Measurements from ENCODE around the gene HBD. TPM values are rescaled to one million over a fixed set of nuclear protein-coding genes. Genes with fewer than 3 reads are reported as not detected.

HBD gene
- total and polyA plus RNA-seq, 2 experiments from 2014 or later: 2.8 TPM; not detected in 1

GRCh38 chr11:5241458-5241857 is 7.2 kb upstream of the HBD start:
- TF ChIP-seq CTCF (IDR thresholded peaks at IDR 0.05; ENCODE audit: low read depth, low read length): no peak
- Histone ChIP-seq H3K4me1 (ENCODE audit: low read depth) (no peaks in the 10 kb centered on the region), H3K36me3 (no peaks in the 10 kb centered on the region), H3K27me3 (no peaks in the 10 kb centered on the region), H3K27ac (no peak overlapping the region), H3K9me3 (ENCODE audit: low read depth) (no peaks in the 10 kb centered on the region), H3K4me3 (no peak overlapping the region)
- no peak for DNase-seq (ENCODE audit: low read depth in 1 of 2, low spot score in 1 of 2)

DNA sequence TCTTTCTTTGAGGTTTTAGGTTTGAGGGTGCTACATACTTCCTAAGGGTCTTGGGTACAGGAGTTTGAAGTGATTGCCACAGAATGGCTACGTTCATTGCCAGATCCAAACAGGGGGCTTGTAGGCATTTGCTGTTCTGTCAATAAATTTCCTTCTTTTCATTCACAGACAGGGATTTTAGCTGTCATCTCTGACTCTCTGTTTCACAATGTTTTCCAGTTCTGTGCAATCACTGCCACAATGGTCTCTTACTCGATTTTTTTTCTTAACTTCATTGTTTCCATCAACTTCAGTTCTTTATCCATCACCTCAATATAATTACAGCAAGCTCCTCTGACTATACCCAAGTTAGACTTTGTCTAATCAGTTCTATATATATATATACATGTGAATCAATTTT is 6.2 kb upstream of the HBD start:
- Histone ChIP-seq H3K27me3 (no peaks in the 10 kb centered on the region), H3K4me1 (ENCODE audit: low read depth) (no peaks in the 10 kb centered on the region), H3K27ac (no peak overlapping the region), H3K9me3 (ENCODE audit: low read depth) (no peaks in the 10 kb centered on the region), H3K36me3 (no peaks in the 10 kb centered on the region), H3K4me3 (no peak overlapping the region)
- TF ChIP-seq CTCF (IDR thresholded peaks at IDR 0.05; ENCODE audit: low read depth, low read length): no peak
- DNase-seq (ENCODE audit: low read depth in 1 of 2, low spot score in 1 of 2): no peak

- Histone ChIP-seq H3K9me3 (ENCODE audit: low read depth) (no peaks in the 10 kb centered on the region), H3K4me3 (no peak overlapping the region), H3K36me3 (no peaks in the 10 kb centered on the region), H3K27ac (no peak overlapping the region), H3K4me1 (ENCODE audit: low read depth) (no peaks in the 10 kb centered on the region), H3K27me3 (no peaks in the 10 kb centered on the region)
- no peak for TF ChIP-seq CTCF (IDR thresholded peaks at IDR 0.05; ENCODE audit: low read depth, low read length)
- DNase-seq (ENCODE audit: low read depth in 1 of 2, low spot score in 1 of 2): no peak
Observed at GRCh38 chr11:5240056-5240455, 5.8 kb upstream of the HBD start.

DNA sequence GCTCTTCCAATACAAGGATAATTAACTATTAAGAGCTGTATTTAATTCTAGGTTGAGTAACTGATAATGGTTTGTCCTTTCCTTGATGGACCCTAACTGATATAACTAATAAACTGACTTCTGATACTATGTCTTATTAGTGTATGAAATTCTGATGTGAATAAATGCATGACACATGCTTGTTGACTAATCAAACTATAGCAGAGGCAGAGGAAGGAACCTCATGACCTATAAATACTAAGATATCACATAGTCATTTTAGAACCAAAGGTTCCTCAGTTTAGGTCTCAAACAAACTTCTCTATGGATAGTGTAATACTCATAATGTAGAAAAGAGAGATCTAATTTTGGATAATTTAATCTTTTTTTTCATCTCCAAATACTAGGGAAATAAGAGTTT is 4.8 kb upstream of the HBD start:
- no peak overlapping the region for H3K27ac ChIP-seq
- no peaks in the 10 kb centered on the region for H3K27me3 ChIP-seq
- no peaks in the 10 kb centered on the region for H3K36me3 ChIP-seq
- no peak for TF ChIP-seq CTCF (IDR thresholded peaks at IDR 0.05; ENCODE audit: low read depth, low read length)
- H3K4me1 ChIP-seq (ENCODE audit: low read depth): peaks cover 8% of the 10 kb centered on the region
- no peak for DNase-seq (ENCODE audit: low read depth in 1 of 2, low spot score in 1 of 2)
- H3K4me3 ChIP-seq: no peak overlapping the region
- no peaks in the 10 kb centered on the region for H3K9me3 ChIP-seq (ENCODE audit: low read depth)

GRCh38 chr11:5238486-5238885 is 4.2 kb upstream of the HBD start:
- no peaks in the 10 kb centered on the region for H3K36me3 ChIP-seq
- H3K27me3 ChIP-seq: no peaks in the 10 kb centered on the region
- H3K27ac ChIP-seq: no peak overlapping the region
- DNase-seq (ENCODE audit: low read depth in 1 of 2, low spot score in 1 of 2): no peak
- H3K4me3 ChIP-seq: no peak overlapping the region
- no peak for TF ChIP-seq CTCF (IDR thresholded peaks at IDR 0.05; ENCODE audit: low read depth, low read length)
- peaks cover 9% of the 10 kb centered on the region for H3K4me1 ChIP-seq (ENCODE audit: low read depth)
- no peaks in the 10 kb centered on the region for H3K9me3 ChIP-seq (ENCODE audit: low read depth)

DNA sequence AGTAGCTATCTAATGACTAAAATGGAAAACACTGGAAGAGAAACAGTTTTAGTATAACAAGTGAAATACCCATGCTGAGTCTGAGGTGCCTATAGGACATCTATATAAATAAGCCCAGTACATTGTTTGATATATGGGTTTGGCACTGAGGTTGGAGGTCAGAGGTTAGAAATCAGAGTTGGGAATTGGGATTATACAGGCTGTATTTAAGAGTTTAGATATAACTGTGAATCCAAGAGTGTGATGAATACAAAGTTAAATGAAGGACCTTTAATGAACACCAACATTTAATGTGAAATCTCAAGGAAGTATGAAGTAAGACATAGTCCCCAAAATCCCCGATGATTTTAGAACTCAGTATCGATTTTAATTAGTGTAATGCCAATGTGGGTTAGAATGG is 3.1 kb upstream of the HBD start:
- H3K4me1 ChIP-seq (ENCODE audit: low read depth): peaks cover 9% of the 10 kb centered on the region
- no peaks in the 10 kb centered on the region for H3K27me3 ChIP-seq
- no peaks in the 10 kb centered on the region for H3K36me3 ChIP-seq
- H3K27ac ChIP-seq: no peak overlapping the region
- no peak for TF ChIP-seq CTCF (IDR thresholded peaks at IDR 0.05; ENCODE audit: low read depth, low read length)
- no peaks in the 10 kb centered on the region for H3K9me3 ChIP-seq (ENCODE audit: low read depth)
- no peak overlapping the region for H3K4me3 ChIP-seq
- DNase-seq (ENCODE audit: low read depth in 1 of 2, low spot score in 1 of 2): no peak

Measured in cardiac muscle cell (in vitro differentiated cells and primary cell).